RWPE1 (cell line): ENCODE data around the gene VIPR1.

Experiments used
- CTCF ChIA-PET: fragments of 350-600 bp; sonication (Branson Sonifier 250); formaldehyde crosslinking; extraction: SDS; loops from one replicate; lab custom pipeline; 2021; lab: Yijun Ruan, JAX
- POLR2A ChIA-PET: fragments of 400-600 bp; formaldehyde crosslinking; extraction: SDS; loops from one replicate; lab custom pipeline; 2020; ENCODE audit warnings: antibody characterized with exemption; ENCODE audit not compliant: low non-redundant PET; lab: Yijun Ruan, JAX
- DNase-seq: peaks from one replicate; pipeline ENCODE4 v3.0.0; 2012; ENCODE audit warnings: low spot score
- H3K27ac ChIP-seq: fragments of 450-650 bp; 2 replicates; pipeline ENCODE4 v1.5.1; 2017
- CTCF ChIP-seq: fragments of 450-650 bp; conservative IDR thresholded peaks from 2 replicates; pipeline ENCODE4 v1.5.1; 2017; ENCODE audit warnings: low read depth, mild to moderate bottlenecking

Gene VIPR1

GRCh38 chr3:42531470-42531869 lies 29.0 kb downstream of the VIPR1 start:
- ChIA-PET CTCF (no interaction called here), POLR2A (no interaction called here)
- no peak overlapping the region for H3K27ac ChIP-seq
- no peak for TF ChIP-seq CTCF
- no peak for DNase-seq

- CTCF ChIA-PET = no interaction called here
- DNase-seq = no peak
- POLR2A ChIA-PET = no interaction called here
- H3K27ac ChIP-seq = no peak overlapping the region
- no peak for TF ChIP-seq CTCF
Observed at GRCh38 chr3:42532229-42532628, 29.8 kb downstream of the VIPR1 start.

- POLR2A ChIA-PET = interaction anchor here (1.3 kb wide), 1 partner anchor 31 kb away, joined by 3 read pairs; the partner anchor contains the start of gene VIPR1
Observed at GRCh38 chr3:42533161-42533897, 30.9 kb downstream of the VIPR1 start.

DNA sequence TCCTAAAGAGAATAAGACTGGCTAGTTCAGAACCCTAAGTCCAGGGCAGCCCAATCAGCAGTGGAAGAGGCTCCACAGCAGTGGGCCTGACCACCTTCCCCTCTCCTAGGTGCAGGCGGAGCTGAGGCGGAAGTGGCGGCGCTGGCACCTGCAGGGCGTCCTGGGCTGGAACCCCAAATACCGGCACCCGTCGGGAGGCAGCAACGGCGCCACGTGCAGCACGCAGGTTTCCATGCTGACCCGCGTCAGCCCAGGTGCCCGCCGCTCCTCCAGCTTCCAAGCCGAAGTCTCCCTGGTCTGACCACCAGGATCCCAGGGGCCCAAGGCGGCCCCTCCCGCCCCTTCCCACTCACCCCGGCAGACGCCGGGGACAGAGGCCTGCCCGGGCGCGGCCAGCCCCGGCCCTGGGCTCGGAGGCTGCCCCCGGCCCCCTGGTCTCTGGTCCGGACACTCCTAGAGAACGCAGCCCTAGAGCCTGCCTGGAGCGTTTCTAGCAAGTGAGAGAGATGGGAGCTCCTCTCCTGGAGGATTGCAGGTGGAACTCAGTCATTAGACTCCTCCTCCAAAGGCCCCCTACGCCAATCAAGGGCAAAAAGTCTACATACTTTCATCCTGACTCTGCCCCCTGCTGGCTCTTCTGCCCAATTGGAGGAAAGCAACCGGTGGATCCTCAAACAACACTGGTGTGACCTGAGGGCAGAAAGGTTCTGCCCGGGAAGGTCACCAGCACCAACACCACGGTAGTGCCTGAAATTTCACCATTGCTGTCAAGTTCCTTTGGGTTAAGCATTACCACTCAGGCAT lies 33.7 kb downstream of the VIPR1 start:
- no peak overlapping the region for H3K27ac ChIP-seq
- ChIA-PET POLR2A (interaction anchor here (0.5 to 0.6 kb wide), 2 partner anchors 23 to 274 kb away, joined by 3 to 6 read pairs; no protein-coding TSS in a partner anchor), CTCF (interaction anchor here (0.7 to 1.3 kb wide), 3 partner anchors 11 to 38 kb away, joined by 3 read pairs; no protein-coding TSS in a partner anchor)
- peak; percentile 21 for DNase-seq
- no peak; the same call in 1 of the 2 replicates for TF ChIP-seq CTCF

More at GRCh38 chr3:42533161-42533897, 30.9 kb downstream of the VIPR1 start:
- H3K27ac ChIP-seq = no peak overlapping the region
- no peak for TF ChIP-seq CTCF
- DNase-seq = no peak
- CTCF ChIA-PET = no interaction called here

DNA sequence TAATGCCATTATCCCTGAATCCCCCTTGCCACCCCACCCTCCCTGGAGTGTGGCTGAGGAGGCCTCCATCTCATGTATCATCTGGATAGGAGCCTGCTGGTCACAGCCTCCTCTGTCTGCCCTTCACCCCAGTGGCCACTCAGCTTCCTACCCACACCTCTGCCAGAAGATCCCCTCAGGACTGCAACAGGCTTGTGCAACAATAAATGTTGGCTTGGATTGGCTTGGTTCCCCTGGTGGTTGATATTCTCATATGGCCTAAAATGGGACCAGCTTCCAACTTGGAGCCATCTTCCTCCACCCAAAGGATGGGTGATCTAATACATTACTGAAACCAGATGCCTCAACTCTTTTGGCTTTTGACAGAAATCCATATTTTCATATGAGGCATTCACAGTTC lies 34.9 kb downstream of the VIPR1 start:
- DNase-seq = no peak
- H3K27ac ChIP-seq = no peak overlapping the region
- TF ChIP-seq CTCF = no peak
- POLR2A ChIA-PET = no interaction called here
- CTCF ChIA-PET = interaction anchor here (0.7 to 0.9 kb wide), 2 partner anchors 10 to 285 kb away, joined by 3 read pairs; no protein-coding TSS in a partner anchor
